Lung (tissue), 12 donors: ENCODE results near the gene NFIA. TPM values are rescaled to one million over a fixed set of nuclear protein-coding genes. Genes with fewer than 3 reads are reported as not detected.

ENCODE experiments used
- ATAC-seq: fragments of 200-7000 bp; cut with Tn5 transposase; one replicate; pipeline ENCODE4 v1.9.1; 2020; ENCODE audit warnings: moderate number of reproducible peaks; ENCODE audit not compliant: insufficient read depth, low FRiP score
- DNase-seq, 3 donors: peaks; one replicate each; pipeline ENCODE4 v3.0.0-alpha.2; 2013 to 2017
- H3K27ac ChIP-seq, 2 donors: one replicate each; pipeline ENCODE4 v1.5.1; 2013; ENCODE audit warnings: mild to moderate bottlenecking in 2 of 2, moderate library complexity in 2 of 2, control low read depth in 1 of 2, inconsistent platforms in 1 of 2, low read depth in 1 of 2, low read length in 1 of 2
- H3K27me3 ChIP-seq, 3 donors: one replicate each; pipeline ENCODE4 v1.5.1; 2013; ENCODE audit warnings: low read length in 2 of 3; ENCODE audit not compliant: control insufficient read depth in 3 of 3, insufficient read depth in 3 of 3
- H3K36me3 ChIP-seq, 4 donors: one replicate each; pipeline ENCODE4 v1.5.1; 2013; ENCODE audit warnings: low read length in 4 of 4, mild to moderate bottlenecking in 1 of 4, moderate library complexity in 1 of 4; ENCODE audit not compliant: control insufficient read depth in 4 of 4, insufficient read depth in 4 of 4
- H3K4me1 ChIP-seq, 5 donors: one replicate each; pipeline ENCODE4 v1.5.1; 2013; ENCODE audit warnings: low read length in 5 of 5, mild to moderate bottlenecking in 2 of 5, moderate library complexity in 1 of 5; ENCODE audit not compliant: control insufficient read depth in 5 of 5, insufficient read depth in 5 of 5
- H3K4me3 ChIP-seq: one replicate; pipeline ENCODE4 v1.5.1; 2013; ENCODE audit warnings: mild to moderate bottlenecking, control low read depth, moderate library complexity
- H3K9ac ChIP-seq, 2 donors: one replicate each; pipeline ENCODE4 v1.5.1; 2013; ENCODE audit warnings: low read length in 2 of 2, control low read depth in 1 of 2; ENCODE audit not compliant: insufficient read depth in 1 of 2
- H3K9me3 ChIP-seq, 4 donors: one replicate each; pipeline ENCODE4 v1.5.1; 2013; ENCODE audit warnings: low read length in 3 of 4, mild to moderate bottlenecking in 1 of 4, moderate library complexity in 1 of 4; ENCODE audit not compliant: control insufficient read depth in 4 of 4, insufficient read depth in 3 of 4
- CTCF ChIP-seq: IDR thresholded peaks from 2 replicates; pipeline ENCODE4 v1.5.1; 2012; ENCODE audit warnings: mild to moderate bottlenecking; ENCODE audit errors: control extremely low read depth, extremely low read depth
- WGBS, 2 donors: extraction: QIAGEN DNeasy Blood & Tissue Kit; methylation state at CpG; one replicate each; pipeline ENCODE4 v1.1.7; 2013; 5-methylcytosine and 5-hydroxymethylcytosine counted together
- polyA plus RNA-seq, 2 donors: library from polyadenylated mRNA; stranded (reverse); fragments of 200-250 nt; gene quantifications; one replicate each; pipeline ENCODE4 v1.2.1, GENCODE V29; 2013
- total RNA-seq, 2 donors: library from RNA; depleted of rRNA in 1 of 2; stranded (reverse); fragments of >200 nt in 1 of 2; gene quantifications; one replicate each; pipeline ENCODE4 v1.2.1, GENCODE V29; 2014 to 2021
- donor health status: control.
- donor health status: control.
- donor health status: Bipolar disorder and iron deficiency.
- donor health status: healthy.
- donor health status: DM: yes; HTN: yes; CAD: no.

NFIA gene
- total and polyA plus RNA-seq, 4 donors = 3.0 to 63.4 (median 34.2) TPM

GRCh38 chr1:61412601-61413000, 330.2 kb downstream of the NFIA start:
- no peak for TF ChIP-seq CTCF
- H3K36me3 ChIP-seq = peaks cover 5 to 29% (median 20%) of the 10 kb centered on the region in 4 donors
- 91 to 100% methylated on average over 1 of the region's 1 CpG for WGBS, 2 donors
- no peak overlapping the region for H3K9ac ChIP-seq
- ATAC-seq (no peak), DNase-seq (no peak)
- no peak overlapping the region for H3K4me3 ChIP-seq
- H3K4me1 ChIP-seq = peaks cover 0 to 2% (median 0%) of the 10 kb centered on the region in 5 donors
- H3K27me3 ChIP-seq = no peaks in the 10 kb centered on the region
- no peak overlapping the region for H3K27ac ChIP-seq
- H3K9me3 ChIP-seq = no peaks in the 10 kb centered on the region

- DNase-seq (no peak), ATAC-seq (no peak)
- 55 to 72% methylated on average over 4 of the region's 4 CpGs for WGBS, 2 donors
- H3K27me3 ChIP-seq = no peaks in the 10 kb centered on the region
- TF ChIP-seq CTCF = no peak
- peaks cover 2 to 24% (median 5%) of the 10 kb centered on the region in 4 donors for H3K36me3 ChIP-seq
- H3K4me3 ChIP-seq = no peak overlapping the region
- peaks cover 0 to 15% (median under 1%) of the 10 kb centered on the region in 5 donors for H3K4me1 ChIP-seq
- no peak overlapping the region for H3K9ac ChIP-seq
- no peak overlapping the region for H3K27ac ChIP-seq
- H3K9me3 ChIP-seq = no peaks in the 10 kb centered on the region
Measured at GRCh38 chr1:61419196-61419595, 336.8 kb downstream of the NFIA start.

- H3K27ac ChIP-seq = peak overlapping the region in 1 of 2 donors; percentile 9
- ATAC-seq (no peak), DNase-seq (no peak)
- H3K4me1 ChIP-seq = peaks cover 0 to 15% (median 3%) of the 10 kb centered on the region in 5 donors
- peaks cover 2 to 24% (median 5%) of the 10 kb centered on the region in 4 donors for H3K36me3 ChIP-seq
- H3K27me3 ChIP-seq = no peaks in the 10 kb centered on the region
- 19 to 52% methylated on average over 5 of the region's 5 CpGs for WGBS, 2 donors
- H3K4me3 ChIP-seq = no peak overlapping the region
- H3K9me3 ChIP-seq = no peaks in the 10 kb centered on the region
- no peak for TF ChIP-seq CTCF
- H3K9ac ChIP-seq = no peak overlapping the region
Measured at GRCh38 chr1:61419657-61420056, 337.3 kb downstream of the NFIA start.

GRCh38 chr1:61420243-61420642, 337.9 kb downstream of the NFIA start:
- H3K4me1 ChIP-seq = peaks cover 0 to 15% (median 6%) of the 10 kb centered on the region in 5 donors
- ATAC-seq (no peak), DNase-seq (no peak)
- WGBS, 2 donors = 30 to 55% methylated on average over 3 of the region's 3 CpGs
- H3K27ac ChIP-seq = no peak overlapping the region
- no peak overlapping the region for H3K4me3 ChIP-seq
- TF ChIP-seq CTCF = no peak
- no peaks in the 10 kb centered on the region for H3K9me3 ChIP-seq
- H3K27me3 ChIP-seq = no peaks in the 10 kb centered on the region
- no peak overlapping the region for H3K9ac ChIP-seq
- H3K36me3 ChIP-seq = peaks cover 2 to 24% (median 5%) of the 10 kb centered on the region in 4 donors
